Fibroblast of upper back skin (primary cell): ENCODE results near the gene RBX1.
"Not testable (repeated sequence)": the region's sequence is repeated elsewhere in the genome, so short reads cannot be mapped to it uniquely, and the experiment has no call there.

Experiments used
- DNase-seq: peaks from one replicate; pipeline ENCODE4 v3.0.0-alpha.2; 2013

Gene RBX1

GRCh38 chr22:40973144-40973543, 22.0 kb downstream of the RBX1 start:
- no peak for DNase-seq

- DNase-seq = peak; percentile 43
Observed at GRCh38 chr22:40975366-40975765, 24.2 kb downstream of the RBX1 start.

GRCh38 chr22:40976866-40977700, 25.9 kb downstream of the RBX1 start:
- DNase-seq = no peak

GRCh38 chr22:40979198-40979597, 28.0 kb downstream of the RBX1 start:
- DNase-seq = no peak

DNA sequence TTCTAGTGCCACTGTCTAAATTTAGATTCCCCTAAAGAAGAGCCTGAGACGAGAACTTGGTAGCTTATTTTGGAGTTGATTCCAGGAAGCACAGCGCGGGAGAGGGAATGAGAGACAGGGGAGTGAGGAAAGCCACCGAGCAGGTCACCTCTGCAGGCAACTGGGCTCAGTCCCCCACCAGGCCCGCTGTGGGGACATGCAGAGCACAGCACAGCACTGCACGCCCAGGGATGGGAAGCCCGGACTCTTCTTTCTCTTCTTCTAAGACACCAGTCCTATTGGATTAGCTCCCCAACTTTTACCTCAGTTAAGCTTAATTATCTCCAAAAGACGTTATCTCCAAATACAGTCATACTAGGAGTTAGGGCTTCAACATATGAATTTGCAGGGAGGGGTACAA, 28.7 kb downstream of the RBX1 start:
- DNase-seq = no peak

DNA sequence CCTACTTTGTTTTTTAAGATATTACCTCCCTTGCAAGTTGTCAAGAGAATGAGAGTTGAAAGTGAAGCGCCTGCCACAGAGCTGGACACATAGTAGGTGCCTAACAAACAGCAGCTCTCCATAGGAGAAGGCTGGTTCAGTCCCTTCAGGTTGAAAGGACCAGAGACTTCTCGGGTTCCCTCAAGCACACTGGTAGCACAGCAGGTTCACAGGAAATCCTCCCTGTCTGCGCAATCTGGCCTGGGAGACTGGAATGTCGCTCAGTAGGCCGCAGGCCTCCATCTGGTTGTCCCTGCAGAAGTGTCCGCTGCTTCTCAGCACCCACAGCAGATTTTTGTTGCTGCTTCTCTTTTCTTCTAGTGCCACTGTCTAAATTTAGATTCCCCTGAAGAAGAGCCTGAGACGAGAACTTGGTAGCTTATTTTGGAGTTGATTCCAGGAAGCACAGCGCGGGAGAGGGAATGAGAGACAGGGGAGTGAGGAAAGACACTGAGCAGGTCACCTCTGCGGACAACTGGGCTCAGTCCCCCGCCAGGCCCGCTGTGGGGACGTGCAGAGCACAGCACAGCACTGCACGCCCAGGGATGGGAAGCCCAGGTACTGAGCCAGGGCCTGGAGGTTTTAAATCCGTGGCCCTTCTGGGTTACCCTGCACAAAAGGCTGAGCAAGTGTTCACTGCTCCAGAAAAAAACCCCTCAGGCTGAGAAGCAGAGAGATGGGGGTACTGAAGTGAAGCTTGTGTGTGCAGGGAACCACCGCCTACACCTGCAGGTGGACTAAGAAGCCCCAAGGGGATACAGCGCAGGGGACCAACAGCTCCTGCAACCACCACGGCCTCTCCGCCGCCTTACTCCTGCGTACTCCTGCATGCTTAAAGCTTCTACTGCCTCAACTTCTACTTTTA, 31.6 kb downstream of the RBX1 start:
- DNase-seq = no peak

- DNase-seq = no peak
Observed at GRCh38 chr22:40991298-40991697, 40.1 kb downstream of the RBX1 start.

DNA sequence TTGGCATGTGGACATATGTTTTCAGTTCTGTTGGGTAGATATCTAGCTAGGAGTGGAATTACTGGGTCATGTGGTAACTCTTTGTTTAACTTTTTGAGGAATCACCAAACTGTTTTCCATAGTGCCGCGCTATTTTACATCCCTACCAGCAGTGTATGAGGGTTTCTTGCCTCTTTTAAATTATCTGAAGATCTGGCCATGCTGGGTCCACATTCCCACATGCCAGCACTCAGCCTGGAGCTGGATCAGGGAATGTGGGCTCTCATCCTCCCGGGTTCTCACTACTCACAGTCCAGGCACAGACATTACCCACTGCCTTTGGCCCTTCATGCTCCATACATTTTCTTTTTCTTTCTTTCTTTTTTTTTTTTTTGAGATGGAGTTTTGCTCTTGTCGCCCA, 44.6 kb downstream of the RBX1 start:
- DNase-seq = no peak

GRCh38 chr22:40997520-40997919, 46.3 kb downstream of the RBX1 start:
- DNase-seq = no peak

- DNase-seq = no peak
Observed at GRCh38 chr22:41000040-41000565, 48.9 kb downstream of the RBX1 start.

DNA sequence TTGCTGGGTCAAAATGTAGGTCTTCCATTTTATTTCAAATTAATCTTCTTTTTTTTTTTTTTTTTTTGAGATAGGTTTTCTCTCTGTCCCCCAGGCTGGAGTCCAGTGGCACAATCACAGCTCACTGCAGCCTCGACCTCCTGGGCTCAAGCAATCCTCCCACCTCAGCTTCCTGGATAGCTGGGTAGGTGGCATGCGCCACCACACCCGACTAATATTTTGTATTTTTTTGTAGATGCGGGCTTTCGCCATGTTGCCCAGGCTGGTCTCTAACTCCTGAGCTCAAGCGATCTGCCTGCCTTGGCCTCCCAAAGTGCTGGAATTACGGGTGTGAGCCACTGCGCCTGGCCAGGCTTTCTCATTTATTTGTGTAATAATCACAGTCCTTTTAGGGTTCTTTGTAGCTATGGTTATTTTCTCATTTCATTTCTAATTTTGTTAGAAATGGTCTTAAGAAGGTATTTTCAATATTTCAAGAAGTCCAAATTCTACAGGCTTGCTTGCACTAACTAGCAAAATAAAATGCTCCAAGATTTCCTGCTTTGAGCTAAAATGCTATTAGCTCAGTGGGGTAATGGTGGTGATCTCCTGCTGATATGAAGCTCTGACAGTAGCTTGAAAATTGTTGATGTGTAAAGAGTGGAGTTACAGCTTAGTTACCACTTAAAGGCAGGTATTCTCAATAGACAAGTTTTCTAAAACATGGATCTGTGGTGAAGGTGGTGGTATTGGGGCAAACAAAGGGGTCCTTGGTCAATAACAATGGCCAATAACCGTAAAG, 50.0 kb downstream of the RBX1 start:
- no peak for DNase-seq

GRCh38 chr22:41001722-41002122, 50.5 kb downstream of the RBX1 start:
- DNase-seq = peak; percentile 41

- DNase-seq = not testable (repeated sequence)
Observed at GRCh38 chr22:41002386-41002785, 51.2 kb downstream of the RBX1 start.

GRCh38 chr22:41003066-41003465, 51.9 kb downstream of the RBX1 start:
- DNase-seq = no peak

- no peak for DNase-seq
Observed at GRCh38 chr22:41003976-41004375, 52.8 kb downstream of the RBX1 start.

- DNase-seq = peak; percentile 54
Observed at GRCh38 chr22:41009222-41009948, 58.2 kb downstream of the RBX1 start.

- no peak for DNase-seq
Observed at GRCh38 chr22:41015003-41015402, 63.8 kb downstream of the RBX1 start.

- DNase-seq = peak; percentile 3
Observed at GRCh38 chr22:41021061-41021612, 70.0 kb downstream of the RBX1 start.

DNA sequence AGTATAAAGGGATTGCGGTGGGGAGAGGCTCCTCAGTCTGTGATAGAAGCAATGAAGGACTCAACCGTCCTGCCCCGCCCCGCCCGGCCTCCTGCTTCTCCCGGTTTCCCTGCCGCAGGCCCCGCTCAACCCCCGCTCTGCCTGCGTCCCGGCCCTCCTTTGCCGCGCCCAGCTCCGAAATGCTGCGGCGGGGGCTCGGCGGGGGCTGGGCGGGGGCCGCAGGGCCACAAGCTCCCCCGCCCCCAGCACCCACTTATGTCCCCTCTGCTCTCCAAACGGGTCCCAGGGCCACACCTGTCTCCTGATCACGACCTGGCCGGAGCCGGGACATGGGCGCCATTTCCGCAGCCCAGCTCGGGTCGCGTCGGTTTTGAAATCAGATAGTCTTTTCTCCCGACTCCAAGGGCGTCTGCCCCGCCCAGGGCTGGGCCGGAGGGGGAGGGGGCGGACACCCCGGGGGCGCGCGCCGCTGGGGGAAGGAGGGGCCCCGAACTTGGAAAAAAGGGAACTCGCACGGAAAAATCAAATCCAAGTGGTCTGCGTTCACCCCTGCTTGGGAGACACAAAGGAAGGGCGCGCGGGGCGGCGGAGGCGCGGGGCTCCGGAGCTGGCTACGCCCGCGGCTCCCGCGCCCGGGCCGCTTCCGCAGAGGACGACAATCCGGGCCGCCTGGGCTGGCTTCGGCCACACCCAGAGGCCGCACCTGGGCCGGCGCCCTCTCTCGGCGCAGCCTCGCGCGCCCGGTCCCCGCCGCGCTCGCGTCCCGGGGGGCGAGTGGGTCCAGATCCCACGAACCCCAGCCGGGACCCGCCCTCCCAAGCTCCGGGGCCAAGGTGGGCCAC, 70.7 kb downstream of the RBX1 start:
- DNase-seq = peak; percentile 59

DNA sequence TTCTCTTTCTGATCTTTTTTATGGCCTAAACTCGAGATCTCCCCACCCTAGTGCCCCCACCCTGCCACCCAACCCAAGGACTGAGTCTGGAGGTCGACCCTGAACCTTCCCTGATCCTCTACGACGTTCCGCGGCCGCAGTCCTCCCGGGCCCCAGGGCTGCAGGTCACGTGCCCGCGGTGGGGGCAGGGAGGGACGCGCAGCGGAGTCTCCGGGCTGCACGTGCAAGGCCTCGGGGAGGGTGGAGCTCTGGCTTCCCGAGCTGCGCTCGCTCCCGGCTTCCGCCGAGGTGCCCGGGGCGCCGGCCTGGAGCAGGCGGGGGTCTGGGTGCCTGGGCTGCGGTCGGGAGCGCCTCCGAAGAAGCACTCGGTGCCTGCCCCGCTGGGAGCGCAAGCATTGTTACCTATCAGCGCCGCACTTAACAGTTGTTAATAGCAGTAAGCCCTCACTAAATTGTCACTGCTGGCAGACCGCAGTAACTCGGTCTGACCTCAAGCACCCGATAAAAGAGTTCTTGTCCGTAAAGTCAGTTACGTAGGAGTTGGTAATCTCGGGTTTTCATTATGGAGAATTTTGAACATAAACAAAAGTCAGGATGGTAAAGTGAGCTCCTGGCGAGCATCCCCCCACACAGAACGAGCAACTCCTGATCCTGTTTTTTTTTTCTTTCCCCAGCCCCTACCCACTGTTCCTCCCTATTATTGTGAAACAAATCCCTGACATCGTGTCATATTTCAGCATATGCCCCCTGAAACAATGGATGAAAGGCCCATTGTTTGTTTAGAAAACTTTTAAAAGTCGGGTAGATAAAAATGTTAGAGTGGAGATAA, 71.5 kb downstream of the RBX1 start:
- peak; percentile 78 for DNase-seq
